Fibroblast of pulmonary artery (primary cell): ENCODE data around the gene GSS.

ENCODE experiments used
- DNase-seq: peaks from one replicate; pipeline ENCODE4 v3.0.0-alpha.2; 2010; ENCODE audit warnings: low read depth
- H3K4me3 ChIP-seq: replicated peaks from 2 replicates; pipeline ENCODE4 v1.5.1; 2011; ENCODE audit warnings: low read depth, mild to moderate bottlenecking, control low read depth, low read length, moderate library complexity
- CTCF ChIP-seq: IDR thresholded peaks from 2 replicates; pipeline ENCODE4 v1.5.1; 2011; ENCODE audit warnings: mild to moderate bottlenecking, control low read depth, low read length, inconsistent platforms; ENCODE audit errors: missing control alignments

The GSS gene

GRCh38 chr20:34923414-34923813, 32.2 kb downstream of the GSS start:
- TF ChIP-seq CTCF: no peak
- DNase-seq: no peak
- H3K4me3 ChIP-seq: no peak overlapping the region

GRCh38 chr20:34922654-34923381, 32.8 kb downstream of the GSS start:
- no peak overlapping the region for H3K4me3 ChIP-seq
- peak; percentile 87 for DNase-seq
- TF ChIP-seq CTCF: no peak

- H3K4me3 ChIP-seq: no peak overlapping the region
- no peak for TF ChIP-seq CTCF
- no peak for DNase-seq
Observed at GRCh38 chr20:34921436-34921835, 34.2 kb downstream of the GSS start.

- TF ChIP-seq CTCF: no peak
- H3K4me3 ChIP-seq: no peak overlapping the region
- no peak for DNase-seq
Observed at GRCh38 chr20:34920055-34920454, 35.6 kb downstream of the GSS start.

GRCh38 chr20:34916774-34917354, 38.7 kb downstream of the GSS start:
- DNase-seq: no peak
- H3K4me3 ChIP-seq: no peak overlapping the region
- TF ChIP-seq CTCF: no peak

GRCh38 chr20:34915749-34916455, 39.7 kb downstream of the GSS start:
- no peak for TF ChIP-seq CTCF
- H3K4me3 ChIP-seq: no peak overlapping the region
- DNase-seq: no peak
